GM23248 (cell line): ENCODE measurements around the gene TBC1D22A.

Experiments used
- EZH2 ChIP-seq: fragments of 200-600 bp; sonication (generic); IDR thresholded peaks from 2 replicates; pipeline ENCODE4 v1.6.1; 2018; ENCODE audit warnings: antibody characterized with exemption, mild to moderate bottlenecking; ENCODE audit not compliant: insufficient read depth, poor library complexity, severe bottlenecking
- EZH2phosphoT487 ChIP-seq: fragments of 200-600 bp; sonication (generic); IDR thresholded peaks from 2 replicates; pipeline ENCODE4 v1.6.1; 2018; ENCODE audit warnings: antibody characterized with exemption, moderate library complexity, mild to moderate bottlenecking, low read depth; ENCODE audit not compliant: insufficient read depth

- no peak for TF ChIP-seq EZH2phosphoT487
- no peak for TF ChIP-seq EZH2
Measured at GRCh38 chr22:46867106-46867505, 104.7 kb downstream of the TBC1D22A start.
